H1 (cell line): Measurements from ENCODE around the gene GRIP2. TPM values are rescaled to one million over a fixed set of nuclear protein-coding genes. Genes with fewer than 3 reads are reported as not detected.

Source experiments
- CTCF ChIA-PET: fragments of 300-600 bp; sonication (Branson Sonifier 250); formaldehyde crosslinking; loops from one replicate; lab custom pipeline; 2021; ENCODE audit not compliant: partially characterized antibody; lab: Charles Lee
- POLR2A ChIA-PET: fragments of 300-600 bp; sonication (Branson Sonifier 250); formaldehyde crosslinking; loops from one replicate; lab custom pipeline; 2021; ENCODE audit warnings: inconsistent platforms; ENCODE audit not compliant: partially characterized antibody; lab: Charles Lee
- DNase-seq, 2 experiments: peaks; one replicate each; pipeline versions ENCODE4 v3.0.0 to v3.0.0-alpha.2; 2010 to 2022; ENCODE audit warnings: low spot score in 2 of 2, low read depth in 1 of 2, mixed read lengths in 1 of 2
- FAIRE-seq: peaks from 2 replicates; lab custom pipeline; 2011; peaks lifted over from hg19 to GRCh38; lab: Jason Lieb, UNC
- H2AFZ ChIP-seq: 2 replicates; pipeline ENCODE4 v1.8.1; 2012; ENCODE audit warnings: low read length, inconsistent platforms
- H2AK5ac ChIP-seq: 2 replicates; pipeline ENCODE4 v1.6.1; 2013; ENCODE audit warnings: low read depth, low read length
- H2BK120ac ChIP-seq: replicated peaks from 2 replicates; pipeline ENCODE3; 2013; ENCODE audit warnings: low read depth, low read length, inconsistent platforms
- H2BK12ac ChIP-seq: 2 replicates; pipeline ENCODE4 v1.6.1; 2013; ENCODE audit warnings: low read depth, low read length
- H2BK15ac ChIP-seq: 2 replicates; pipeline ENCODE4 v1.6.1; 2013; ENCODE audit warnings: low read length
- H2BK20ac ChIP-seq: 2 replicates; pipeline ENCODE4 v1.6.1; 2013; ENCODE audit warnings: low read length
- H2BK5ac ChIP-seq: 2 replicates; pipeline ENCODE4 v1.6.1; 2013; ENCODE audit warnings: low read depth, low read length
- H3K14ac ChIP-seq: 2 replicates; pipeline ENCODE4 v1.6.1; 2013; ENCODE audit warnings: inconsistent platforms; ENCODE audit not compliant: insufficient read length
- H3K18ac ChIP-seq: 2 replicates; pipeline ENCODE4 v1.6.1; 2013; ENCODE audit warnings: low read length; ENCODE audit errors: extremely low read depth
- H3K23ac ChIP-seq: 2 replicates; pipeline ENCODE4 v1.6.1; 2013; ENCODE audit warnings: inconsistent platforms; ENCODE audit not compliant: insufficient read length
- H3K23me2 ChIP-seq: 2 replicates; pipeline ENCODE4 v1.6.1; 2013; ENCODE audit warnings: low read depth, low read length
- H3K27ac ChIP-seq: 2 replicates; pipeline ENCODE4 v1.6.1; 2011; ENCODE audit warnings: low read depth, low read length, inconsistent platforms
- H3K27me3 ChIP-seq, 4 experiments: replicated peaks in 1 of 4; 1 replicate in 1 of 4; 2 replicates in 3 of 4; pipeline versions ENCODE4 v1.6.1 to v1.8.1; 2011 to 2013; ENCODE audit warnings: low read length in 3 of 4, mild to moderate bottlenecking in 3 of 4, inconsistent platforms in 2 of 4, mixed read lengths in 2 of 4, moderate library complexity in 1 of 4; ENCODE audit not compliant: control insufficient read depth in 3 of 4, insufficient read depth in 3 of 4; ENCODE audit errors: extremely low read depth in 1 of 4
- H3K36me3 ChIP-seq, 4 experiments: 2 replicates each; pipeline versions ENCODE4 v1.6.1 to v1.8.1; 2011 to 2013; ENCODE audit warnings: mild to moderate bottlenecking in 4 of 4, low read length in 3 of 4, moderate library complexity in 2 of 4, control low read depth in 1 of 4, inconsistent platforms in 1 of 4; ENCODE audit not compliant: insufficient read depth in 4 of 4, control insufficient read depth in 2 of 4
- H3K4ac ChIP-seq: replicated peaks from 2 replicates; pipeline ENCODE3; 2013; ENCODE audit warnings: low read length, low read depth, mixed read lengths, inconsistent platforms; ENCODE audit not compliant: insufficient read length
- H3K4me1 ChIP-seq, 4 experiments: replicated peaks in 1 of 4; 1 replicate in 1 of 4; 2 replicates in 3 of 4; pipeline versions ENCODE4 v1.6.1 to v1.8.1; 2011 to 2013; ENCODE audit warnings: low read length in 3 of 4, inconsistent platforms in 2 of 4, mixed read lengths in 1 of 4; ENCODE audit not compliant: insufficient read depth in 4 of 4, control insufficient read depth in 3 of 4
- H3K4me2 ChIP-seq, 2 experiments: 2 replicates each; pipeline versions ENCODE4 v1.6.1 to v1.8.1; 2011 to 2013; ENCODE audit warnings: low read depth in 2 of 2, low read length in 2 of 2, control low read depth in 1 of 2, inconsistent platforms in 1 of 2, mild to moderate bottlenecking in 1 of 2; ENCODE audit not compliant: insufficient read depth in 1 of 2
- H3K4me3 ChIP-seq, 4 experiments: fragments of 200-600, 300-600 bp in 1 of 4; sonication (generic), shearing (Covaris generic), sonication (Bioruptor Twin) in 1 of 4; 2 replicates each; pipeline versions ENCODE4 v1.5.1 to v1.8.1; 2011 to 2016; ENCODE audit warnings: low read length in 4 of 4, low read depth in 3 of 4, control low read depth in 2 of 4, inconsistent platforms in 2 of 4, mild to moderate bottlenecking in 2 of 4, mixed read lengths in 1 of 4, moderate library complexity in 1 of 4; ENCODE audit not compliant: insufficient read depth in 2 of 4; ENCODE audit errors: extremely low read depth in 1 of 4
- H3K56ac ChIP-seq: replicated peaks from 2 replicates; pipeline ENCODE3; 2013; ENCODE audit warnings: low read depth, mild to moderate bottlenecking, mixed read lengths, low read length, inconsistent platforms; ENCODE audit not compliant: insufficient read length
- H3K79me1 ChIP-seq: 2 replicates; pipeline ENCODE4 v1.6.1; 2013; ENCODE audit warnings: low read depth, low read length, control low read depth
- H3K79me2 ChIP-seq, 2 experiments: 2 replicates each; pipeline versions ENCODE4 v1.6.1 to v1.8.1; 2012 to 2013; ENCODE audit warnings: low read length in 2 of 2, mild to moderate bottlenecking in 2 of 2, inconsistent platforms in 1 of 2; ENCODE audit not compliant: insufficient read depth in 2 of 2, control insufficient read depth in 1 of 2
- H3K9ac ChIP-seq, 4 experiments: replicated peaks in 1 of 4; 1 replicate in 1 of 4; 2 replicates in 3 of 4; pipeline versions ENCODE4 v1.6.1 to v1.8.1; 2011 to 2013; ENCODE audit warnings: low read depth in 3 of 4, low read length in 3 of 4, control low read depth in 2 of 4, mild to moderate bottlenecking in 2 of 4, moderate library complexity in 2 of 4, inconsistent platforms in 1 of 4; ENCODE audit errors: extremely low read depth in 1 of 4
- H3K9me3 ChIP-seq, 2 experiments: 2 replicates each; pipeline versions ENCODE4 v1.6.1 to v1.8.1; 2012 to 2013; ENCODE audit warnings: mild to moderate bottlenecking in 2 of 2, moderate library complexity in 2 of 2, control low read depth in 1 of 2, inconsistent platforms in 1 of 2, low read depth in 1 of 2, low read length in 1 of 2, mixed read lengths in 1 of 2; ENCODE audit not compliant: insufficient read depth in 2 of 2
- H4K20me1 ChIP-seq, 2 experiments: replicated peaks in 1 of 2; 2 replicates each; pipeline versions ENCODE3 to v1.8.1; 2011 to 2013; ENCODE audit warnings: inconsistent platforms in 2 of 2, low read length in 2 of 2, mild to moderate bottlenecking in 1 of 2; ENCODE audit not compliant: insufficient read depth in 2 of 2, control insufficient read depth in 1 of 2
- H4K5ac ChIP-seq: 2 replicates; pipeline ENCODE4 v1.6.1; 2013; ENCODE audit warnings: low read length, low read depth, mixed read lengths, inconsistent platforms; ENCODE audit not compliant: insufficient read length
- H4K8ac ChIP-seq: 2 replicates; pipeline ENCODE4 v1.8.0; 2013; ENCODE audit warnings: mild to moderate bottlenecking, moderate library complexity, low read length, inconsistent platforms; ENCODE audit not compliant: insufficient read depth; ENCODE audit errors: extremely low read depth
- H4K91ac ChIP-seq: replicated peaks from 2 replicates; pipeline ENCODE3; 2013; ENCODE audit warnings: low read length, mixed read lengths, inconsistent platforms; ENCODE audit not compliant: insufficient read length
- CBX5 ChIP-seq: fragments of 300-800, 300-1000 bp; sonication (generic); IDR thresholded peaks from 2 replicates; pipeline ENCODE4 v1.7.1; 2016; ENCODE audit warnings: antibody characterized with exemption, low read length, low read depth
- CTBP2 ChIP-seq: IDR thresholded peaks from 2 replicates; pipeline ENCODE4 v1.7.0; 2011; ENCODE audit warnings: borderline replicate concordance, mild to moderate bottlenecking, moderate library complexity, mixed read lengths, low read length; ENCODE audit not compliant: insufficient read depth, insufficient read length
- CTCF ChIP-seq, 3 experiments: IDR thresholded peaks; 1 replicate in 2 of 3; 2 replicates in 1 of 3; pipeline versions ENCODE4 v1.5.1 to v1.6.1; 2011; ENCODE audit warnings: low read length in 3 of 3, mild to moderate bottlenecking in 3 of 3, inconsistent platforms in 2 of 3, low read depth in 1 of 3, moderate library complexity in 1 of 3; ENCODE audit not compliant: insufficient read depth in 1 of 3; ENCODE audit errors: control extremely low read depth in 1 of 3
- HDAC6 ChIP-seq: IDR thresholded peaks from one replicate; pipeline ENCODE4 v1.7.1; 2012; ENCODE audit warnings: low read depth, mild to moderate bottlenecking, inconsistent platforms, low read length, moderate library complexity
- MAFK ChIP-seq: IDR thresholded peaks from 2 replicates; pipeline ENCODE4 v1.6.1; 2012; ENCODE audit warnings: low read depth, mild to moderate bottlenecking, improper control_type of control experiment, low read length
- NANOG ChIP-seq: IDR thresholded peaks from 2 replicates; pipeline ENCODE4 v1.6.1; 2011; ENCODE audit warnings: low read length, low read depth, mild to moderate bottlenecking, inconsistent platforms; ENCODE audit not compliant: insufficient read depth, poor library complexity, severe bottlenecking
- RAD21 ChIP-seq, 2 experiments: IDR thresholded peaks in 1 of 2; conservative IDR thresholded peaks in 1 of 2; 2 replicates each; pipeline ENCODE4 v1.6.1; 2011; ENCODE audit warnings: low read depth in 2 of 2, low read length in 2 of 2, improper control_type of control experiment in 1 of 2, inconsistent platforms in 1 of 2, mild to moderate bottlenecking in 1 of 2, moderate library complexity in 1 of 2
- RNF2 ChIP-seq: fragments of 200-900, 300-1000 bp; sonication (generic); IDR thresholded peaks from 2 replicates; pipeline ENCODE4 v1.7.1; 2016; ENCODE audit warnings: borderline replicate concordance, low read depth, mild to moderate bottlenecking, antibody characterized with exemption, low read length; ENCODE audit not compliant: poor library complexity, severe bottlenecking; ENCODE audit errors: missing control alignments
- WGBS, 2 experiments: shearing (Covaris generic) in 1 of 2; methylation state at CpG; one replicate each; pipeline versions ENCODE4 v1.1.6 to v1.1.7; 2013 to 2015; ENCODE audit warnings: low lambda C conversion rate in 2 of 2, mixed read lengths in 2 of 2, inconsistent platforms in 1 of 2, low coverage in 1 of 2, missing lambda C conversion rate in 1 of 2; ENCODE audit not compliant: insufficient replicate concordance in 2 of 2, insufficient coverage in 1 of 2, insufficient read length in 1 of 2; ENCODE audit errors: extremely low coverage in 1 of 2, missing lambda C conversion rate in 1 of 2; 5-methylcytosine and 5-hydroxymethylcytosine counted together
- polyA plus RNA-seq, 7 experiments: library from polyadenylated mRNA; depleted of rRNA in 3 of 7; stranded (reverse) in 5 of 7; unstranded in 2 of 7; fragments of >200 nt in 5 of 7; fragments of 200-250 nt in 2 of 7; gene quantifications; 1 replicate in 5 of 7; 2 replicates in 1 of 7; 4 replicates in 1 of 7; pipeline versions ENCODE4 v1.2.1 to v1.2.3, GENCODE V29; 2011 to 2013; ENCODE audit warnings: missing spikeins in 2 of 7, mixed read lengths in 2 of 7
- total RNA-seq: library from RNA; stranded (reverse); fragmentation: NEBNext Ultra II Directional; extraction: Animal tissue kit (Norgen Biotek cat#: 25700); gene quantifications from 2 replicates; pipeline ENCODE4 v1.2.1, GENCODE V29; 2021

GRIP2 gene
- total and polyA plus RNA-seq, 2 of the 8 experiments (the other 6 are each of a cell fraction or from before 2014, with no cell fraction given): 2.5 to 6.4 TPM

GRCh38 chr3:14512281-14512941, 27.7 kb downstream of the GRIP2 start:
- Histone ChIP-seq H3K36me3 (no peaks in the 10 kb centered on the region), H3K4ac (no peak overlapping the region), H2AK5ac (no peak overlapping the region), H3K56ac (no peak overlapping the region), H4K5ac (no peak overlapping the region), H2BK20ac (no peak overlapping the region), H3K4me3 (no peak overlapping the region), H2BK12ac (no peak overlapping the region), H4K91ac (no peak overlapping the region), H2BK120ac (no peak overlapping the region), H3K9ac (no peak overlapping the region), H3K14ac (no peak overlapping the region), H3K79me1 (no peaks in the 10 kb centered on the region), H3K23me2 (no peaks in the 10 kb centered on the region), H2AFZ (no peak overlapping the region), H3K27me3 (no peaks in the 10 kb centered on the region), H2BK15ac (no peak overlapping the region), H3K79me2 (no peaks in the 10 kb centered on the region), H3K18ac (no peak overlapping the region), H4K8ac (no peak overlapping the region), H3K4me2 (no peak overlapping the region), H3K23ac (no peak overlapping the region), H2BK5ac (0 out of 2 replicates have a peak overlapping the region, but pooled peaks have one; percentile 19), H3K9me3 (no peaks in the 10 kb centered on the region), H4K20me1 (no peaks in the 10 kb centered on the region), H3K4me1 (peaks cover 0 to 8% (median 5%) of the 10 kb centered on the region in 4 experiments; a peak in 4 of 7 replicates), H3K27ac (no peak overlapping the region)
- FAIRE-seq (no peak), DNase-seq (no peak)
- ChIA-PET POLR2A (interaction anchor here (1.1 to 1.5 kb wide), 2 partner anchors 14 to 18 kb away, joined by 3 to 4 read pairs; no protein-coding TSS in a partner anchor), CTCF (interaction anchor here (0.9 to 11.6 kb wide), 11 partner anchors 8 to 309 kb away, joined by 3 to 280 read pairs (median 5); no protein-coding TSS in a partner anchor)
- WGBS, 2 experiments: 90% methylated on average over 19 of the region's 19 CpGs; no CpG with 5 or more reads in 1 of the 2 experiments
- TF ChIP-seq HDAC6 (no peak), RAD21 (IDR thresholded peaks at IDR 0.05 in 1 of 2, conservative IDR thresholded peaks at IDR 0.05 in 1 of 2; ENCODE audit: low read depth in 2 of 2, low read length in 2 of 2) (no peak), CTBP2 (no peak), NANOG (no peak), RNF2 (no peak), CBX5 (no peak), CTCF (IDR thresholded peaks at IDR 0.05; ENCODE audit: control extremely low read depth in 1 of 3, insufficient read depth in 1 of 3, low read depth in 1 of 3, low read length in 3 of 3) (no peak), MAFK (no peak)
